Measurements from ENCODE around the gene DDI2. TPM values are rescaled to one million over a fixed set of nuclear protein-coding genes. Genes with fewer than 3 reads are reported as not detected.

The DDI2 gene
- total and polyA plus RNA-seq, 9 of the 15 experiments (the other 6 are each of a cell fraction or from before 2014, with no cell fraction given) = 6.5 to 48.4 (median 21.2) TPM

GRCh38 chr1:15617173-15618076 is at the start of gene DDI2 (continued):
- TF ChIP-seq TFAP4 (CRISPR knock-in tag; IDR thresholded peaks at IDR 0.05; ENCODE audit: borderline replicate concordance) (peak; percentile 64), HDAC2 (IDR thresholded peaks at IDR 0.05) (peak; percentile 90; the same call in 1 of the 2 replicates), ZNF316 (IDR thresholded peaks at IDR 0.05) (peak; percentile 46; the same call in 1 of the 2 replicates), NEUROD1 (IDR thresholded peaks at IDR 0.05; ENCODE audit: borderline replicate concordance, low read depth, low read length, partially characterized antibody) (peak; percentile 51), TSC22D4 (tag; IDR thresholded peaks at IDR 0.05) (no peak), RAD21 (CRISPR knock-in tag; conservative IDR thresholded peaks at IDR 0.05 in 1 of 2, IDR thresholded peaks at IDR 0.05 in 1 of 2) (0 out of 4 replicates have a peak, but pooled peaks of 1 of the 2 experiments have one; percentile 5), CCNT2 (IDR thresholded peaks at IDR 0.05; ENCODE audit: borderline replicate concordance, extremely low read depth, insufficient read length, low read depth, low read length) (peak; percentile 99), MXI1 (IDR thresholded peaks at IDR 0.05; ENCODE audit: low read depth, low read length) (peak; percentile 77), EHMT2 (IDR thresholded peaks at IDR 0.05) (no peak), OTX1 (CRISPR knock-in tag; IDR thresholded peaks at IDR 0.05) (no peak), KLF16 (IDR thresholded peaks at IDR 0.05) (no peak), HMGN3 (IDR thresholded peaks at IDR 0.05; ENCODE audit: borderline replicate concordance, extremely low read depth, insufficient read length, low read depth, low read length) (peak; percentile 98), NONO (IDR thresholded peaks at IDR 0.05; ENCODE audit: low read depth in 2 of 2, low read length in 1 of 2) (peak; percentile 75 to 95), KDM1A (IDR thresholded peaks at IDR 0.05) (peak; percentile 92 to 93)
- TF ChIP-seq, protein P1, sequence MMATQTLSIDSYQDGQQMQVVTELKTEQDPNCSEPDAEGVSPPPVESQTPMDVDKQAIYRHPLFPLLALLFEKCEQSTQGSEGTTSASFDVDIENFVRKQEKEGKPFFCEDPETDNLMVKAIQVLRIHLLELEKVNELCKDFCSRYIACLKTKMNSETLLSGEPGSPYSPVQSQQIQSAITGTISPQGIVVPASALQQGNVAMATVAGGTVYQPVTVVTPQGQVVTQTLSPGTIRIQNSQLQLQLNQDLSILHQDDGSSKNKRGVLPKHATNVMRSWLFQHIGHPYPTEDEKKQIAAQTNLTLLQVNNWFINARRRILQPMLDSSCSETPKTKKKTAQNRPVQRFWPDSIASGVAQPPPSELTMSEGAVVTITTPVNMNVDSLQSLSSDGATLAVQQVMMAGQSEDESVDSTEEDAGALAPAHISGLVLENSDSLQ (IDR thresholded peaks at IDR 0.05) = peak; percentile 48; the same call in 1 of the 2 replicates
- TF ChIP-seq, protein P2, sequence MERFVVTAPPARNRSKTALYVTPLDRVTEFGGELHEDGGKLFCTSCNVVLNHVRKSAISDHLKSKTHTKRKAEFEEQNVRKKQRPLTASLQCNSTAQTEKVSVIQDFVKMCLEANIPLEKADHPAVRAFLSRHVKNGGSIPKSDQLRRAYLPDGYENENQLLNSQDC (CRISPR knock-in tag; IDR thresholded peaks at IDR 0.05) = no peak
- TF ChIP-seq, protein P3, sequence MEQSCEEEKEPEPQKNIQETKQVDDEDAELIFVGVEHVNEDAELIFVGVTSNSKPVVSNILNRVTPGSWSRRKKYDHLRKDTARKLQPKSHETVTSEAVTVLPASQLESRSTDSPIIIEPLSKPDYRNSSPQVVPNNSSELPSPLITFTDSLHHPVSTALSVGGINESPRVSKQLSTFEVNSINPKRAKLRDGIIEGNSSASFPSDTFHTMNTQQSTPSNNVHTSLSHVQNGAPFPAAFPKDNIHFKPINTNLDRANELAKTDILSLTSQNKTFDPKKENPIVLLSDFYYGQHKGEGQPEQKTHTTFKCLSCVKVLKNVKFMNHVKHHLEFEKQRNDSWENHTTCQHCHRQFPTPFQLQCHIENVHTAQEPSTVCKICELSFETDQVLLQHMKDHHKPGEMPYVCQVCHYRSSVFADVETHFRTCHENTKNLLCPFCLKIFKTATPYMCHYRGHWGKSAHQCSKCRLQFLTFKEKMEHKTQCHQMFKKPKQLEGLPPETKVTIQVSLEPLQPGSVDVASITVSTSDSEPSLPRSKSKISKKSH (CRISPR knock-in tag; IDR thresholded peaks at IDR 0.05) = no peak
